ENCODE data around the gene HSPA2. TPM values are rescaled to one million over a fixed set of nuclear protein-coding genes. Genes with fewer than 3 reads are reported as not detected.

The HSPA2 gene
- total RNA-seq, 1 experiment from 2014 or later: 30.2 TPM

DNA sequence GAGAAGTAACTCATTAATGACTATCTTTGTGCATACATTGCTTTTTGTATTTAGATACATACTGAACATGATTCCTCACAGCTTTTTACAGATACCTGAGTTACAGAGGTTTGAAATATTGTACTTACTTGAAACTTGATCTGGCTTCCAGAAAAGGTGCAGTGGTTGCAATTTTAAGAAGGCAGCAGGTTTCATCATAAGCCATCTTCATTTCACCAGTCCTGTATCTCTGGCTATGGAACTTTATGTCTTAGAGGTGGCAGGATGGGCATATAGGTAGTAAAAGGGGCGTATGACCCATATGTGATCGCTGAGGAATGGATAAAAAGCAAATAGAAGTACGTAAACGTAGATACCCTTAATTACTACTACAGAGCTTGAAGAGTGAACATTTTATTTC is 22.3 kb upstream of the HSPA2 start (continued):
- TF ChIP-seq, protein P1, sequence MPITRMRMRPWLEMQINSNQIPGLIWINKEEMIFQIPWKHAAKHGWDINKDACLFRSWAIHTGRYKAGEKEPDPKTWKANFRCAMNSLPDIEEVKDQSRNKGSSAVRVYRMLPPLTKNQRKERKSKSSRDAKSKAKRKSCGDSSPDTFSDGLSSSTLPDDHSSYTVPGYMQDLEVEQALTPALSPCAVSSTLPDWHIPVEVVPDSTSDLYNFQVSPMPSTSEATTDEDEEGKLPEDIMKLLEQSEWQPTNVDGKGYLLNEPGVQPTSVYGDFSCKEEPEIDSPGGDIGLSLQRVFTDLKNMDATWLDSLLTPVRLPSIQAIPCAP (CRISPR knock-in tag; IDR thresholded peaks at IDR 0.05): no peak
- no peak for TF ChIP-seq NFATC4 (CRISPR knock-in tag; IDR thresholded peaks at IDR 0.05)
- TF ChIP-seq ZBTB43 (CRISPR knock-in tag; IDR thresholded peaks at IDR 0.05): no peak
- TF ChIP-seq ZNF219 (CRISPR knock-in tag; IDR thresholded peaks at IDR 0.05; ENCODE audit: borderline replicate concordance): no peak
- TF ChIP-seq OVOL2 (CRISPR knock-in tag; IDR thresholded peaks at IDR 0.05; ENCODE audit: borderline replicate concordance): no peak
- TF ChIP-seq, protein P2, sequence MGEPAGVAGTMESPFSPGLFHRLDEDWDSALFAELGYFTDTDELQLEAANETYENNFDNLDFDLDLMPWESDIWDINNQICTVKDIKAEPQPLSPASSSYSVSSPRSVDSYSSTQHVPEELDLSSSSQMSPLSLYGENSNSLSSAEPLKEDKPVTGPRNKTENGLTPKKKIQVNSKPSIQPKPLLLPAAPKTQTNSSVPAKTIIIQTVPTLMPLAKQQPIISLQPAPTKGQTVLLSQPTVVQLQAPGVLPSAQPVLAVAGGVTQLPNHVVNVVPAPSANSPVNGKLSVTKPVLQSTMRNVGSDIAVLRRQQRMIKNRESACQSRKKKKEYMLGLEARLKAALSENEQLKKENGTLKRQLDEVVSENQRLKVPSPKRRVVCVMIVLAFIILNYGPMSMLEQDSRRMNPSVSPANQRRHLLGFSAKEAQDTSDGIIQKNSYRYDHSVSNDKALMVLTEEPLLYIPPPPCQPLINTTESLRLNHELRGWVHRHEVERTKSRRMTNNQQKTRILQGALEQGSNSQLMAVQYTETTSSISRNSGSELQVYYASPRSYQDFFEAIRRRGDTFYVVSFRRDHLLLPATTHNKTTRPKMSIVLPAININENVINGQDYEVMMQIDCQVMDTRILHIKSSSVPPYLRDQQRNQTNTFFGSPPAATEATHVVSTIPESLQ (CRISPR knock-in tag; IDR thresholded peaks at IDR 0.05): no peak

GRCh38 chr14:64520699-64521098 is 19.8 kb upstream of the HSPA2 start:
- ChIA-PET CTCF (interaction anchor here (1.0 to 3.5 kb wide), 2 partner anchors 10 kb away, joined by 3 to 14 read pairs; no protein-coding TSS in a partner anchor), POLR2A (interaction anchor here (0.6 kb wide), 1 partner anchor 18 kb away, joined by 3 read pairs; no protein-coding TSS in a partner anchor)

GRCh38 chr14:64522591-64523355 is 17.8 kb upstream of the HSPA2 start:
- CTCF ChIA-PET: interaction anchor here (1.0 to 1.4 kb wide), 2 partner anchors 12 to 18 kb away, joined by 3 read pairs; partner anchors contain the start of gene ZBTB1
- no peak for TF ChIP-seq ZNF423 (CRISPR knock-in tag; IDR thresholded peaks at IDR 0.05)
- TF ChIP-seq RELA (CRISPR knock-in tag; IDR thresholded peaks at IDR 0.05; ENCODE audit: borderline replicate concordance): no peak
- TF ChIP-seq, protein P3, sequence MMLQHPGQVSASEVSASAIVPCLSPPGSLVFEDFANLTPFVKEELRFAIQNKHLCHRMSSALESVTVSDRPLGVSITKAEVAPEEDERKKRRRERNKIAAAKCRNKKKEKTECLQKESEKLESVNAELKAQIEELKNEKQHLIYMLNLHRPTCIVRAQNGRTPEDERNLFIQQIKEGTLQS (CRISPR knock-in tag; conservative IDR thresholded peaks at IDR 0.05): no peak
- TF ChIP-seq E2F5 (CRISPR knock-in tag; IDR thresholded peaks at IDR 0.05): no peak
- no peak for TF ChIP-seq MLX (CRISPR knock-in tag; IDR thresholded peaks at IDR 0.05)
- TF ChIP-seq SP1 (CRISPR knock-in tag; conservative IDR thresholded peaks at IDR 0.05): no peak
- TF ChIP-seq ZNF396 (CRISPR knock-in tag; IDR thresholded peaks at IDR 0.05; ENCODE audit: borderline replicate concordance): no peak
- TF ChIP-seq CDX4 (CRISPR knock-in tag; IDR thresholded peaks at IDR 0.05; ENCODE audit: borderline replicate concordance): no peak
- TF ChIP-seq ZMAT4 (CRISPR knock-in tag; IDR thresholded peaks at IDR 0.05): no peak
- no peak for TF ChIP-seq FOXK1 (CRISPR knock-in tag; IDR thresholded peaks at IDR 0.05)
- no peak for TF ChIP-seq ZNF671 (CRISPR knock-in tag; IDR thresholded peaks at IDR 0.05)
- TF ChIP-seq NFYB (CRISPR knock-in tag; conservative IDR thresholded peaks at IDR 0.05; ENCODE audit: low read depth): no peak
- no peak for TF ChIP-seq ZNF281 (CRISPR knock-in tag; IDR thresholded peaks at IDR 0.05)
- TF ChIP-seq, protein P4, sequence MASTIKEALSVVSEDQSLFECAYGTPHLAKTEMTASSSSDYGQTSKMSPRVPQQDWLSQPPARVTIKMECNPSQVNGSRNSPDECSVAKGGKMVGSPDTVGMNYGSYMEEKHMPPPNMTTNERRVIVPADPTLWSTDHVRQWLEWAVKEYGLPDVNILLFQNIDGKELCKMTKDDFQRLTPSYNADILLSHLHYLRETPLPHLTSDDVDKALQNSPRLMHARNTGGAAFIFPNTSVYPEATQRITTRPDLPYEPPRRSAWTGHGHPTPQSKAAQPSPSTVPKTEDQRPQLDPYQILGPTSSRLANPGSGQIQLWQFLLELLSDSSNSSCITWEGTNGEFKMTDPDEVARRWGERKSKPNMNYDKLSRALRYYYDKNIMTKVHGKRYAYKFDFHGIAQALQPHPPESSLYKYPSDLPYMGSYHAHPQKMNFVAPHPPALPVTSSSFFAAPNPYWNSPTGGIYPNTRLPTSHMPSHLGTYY (CRISPR knock-in tag; IDR thresholded peaks at IDR 0.05): no peak

More at GRCh38 chr14:64520699-64521098, 19.8 kb upstream of the HSPA2 start:
- Mint-ChIP-seq H3K9me3 (no peaks in the 10 kb centered on the region), H3K27me3 (ENCODE audit: low read depth) (no peaks in the 10 kb centered on the region), H3K4me3 (no peak overlapping the region), H3K27ac (no peak overlapping the region), H3K36me3 (no peaks in the 10 kb centered on the region), H3K4me1 (0 out of 2 replicates have a peak, but pooled peaks cover 3% of the 10 kb centered on the region)
- no peak for TF ChIP-seq GTF2I (CRISPR knock-in tag; conservative IDR thresholded peaks at IDR 0.05)
- ATAC-seq: no peak
- DNase-seq (ENCODE audit: low spot score): no peak

More at GRCh38 chr14:64522591-64523355, 17.8 kb upstream of the HSPA2 start:
- no peak overlapping the region for H3K27ac Mint-ChIP-seq
- POLR2A ChIA-PET: no interaction called here
- H3K27me3 Mint-ChIP-seq (ENCODE audit: low read depth): no peaks in the 10 kb centered on the region
- H3K9me3 Mint-ChIP-seq: no peaks in the 10 kb centered on the region
- no peaks in the 10 kb centered on the region for H3K36me3 Mint-ChIP-seq
- no peak overlapping the region for H3K4me3 Mint-ChIP-seq
- no peak for DNase-seq (ENCODE audit: low spot score)
- ATAC-seq: no peak
- H3K4me1 Mint-ChIP-seq: 0 out of 2 replicates have a peak, but pooled peaks cover 3% of the 10 kb centered on the region
